Measurements from ENCODE around the gene CCDC6. TPM values are rescaled to one million over a fixed set of nuclear protein-coding genes. Genes with fewer than 3 reads are reported as not detected.

The CCDC6 gene
- total and polyA plus RNA-seq, 2 of the 8 experiments (the other 6 are each of a cell fraction or from before 2014, with no cell fraction given): 42.2 to 74.4 TPM

- TF ChIP-seq CHD7 (IDR thresholded peaks at IDR 0.05; ENCODE audit: insufficient replicate concordance, low read length) (no peak), TCF12 (IDR thresholded peaks at IDR 0.05; ENCODE audit: low read depth, low read length) (no peak), RFX5 (IDR thresholded peaks at IDR 0.05; ENCODE audit: borderline replicate concordance, low read depth, low read length) (no peak), RNF2 (IDR thresholded peaks at IDR 0.05; ENCODE audit: borderline replicate concordance, low read depth, low read length, missing control alignments, poor library complexity, severe bottlenecking) (no peak), USF2 (IDR thresholded peaks at IDR 0.05; ENCODE audit: low read length) (no peak), POLR2AphosphoS5 (IDR thresholded peaks at IDR 0.05; ENCODE audit: low read depth, low read length) (no peak), TBP (IDR thresholded peaks at IDR 0.05; ENCODE audit: low read depth, low read length) (no peak), NRF1 (IDR thresholded peaks at IDR 0.05; ENCODE audit: low read depth, low read length) (no peak), HDAC6 (IDR thresholded peaks at IDR 0.05; ENCODE audit: low read depth, low read length) (no peak), BRCA1 (IDR thresholded peaks at IDR 0.05; ENCODE audit: low read depth, low read length) (no peak), SP4 (IDR thresholded peaks at IDR 0.05; ENCODE audit: low read length) (no peak)
These were observed 36.2 kb upstream of the CCDC6 start (continued) for GRCh38 chr10:59942556-59942955.

Data from H1 (cell line).